AG04450 (cell line): ENCODE data around the gene RIPK4. TPM values are rescaled to one million over a fixed set of nuclear protein-coding genes. Genes with fewer than 3 reads are reported as not detected.

ENCODE experiments used
- CTCF ChIA-PET: fragments of 300-600, 350-600 bp; formaldehyde crosslinking; extraction: SDS; loops from one replicate; lab custom pipeline; 2022; ENCODE audit warnings: antibody characterized with exemption, inconsistent platforms; lab: Charles Lee
- POLR2A ChIA-PET: fragments of 350-600 bp; formaldehyde crosslinking; extraction: SDS; loops from one replicate; lab custom pipeline; 2021; ENCODE audit warnings: antibody characterized with exemption, inconsistent platforms; lab: Yijun Ruan, JAX
- DNase-seq: peaks from one replicate; pipeline ENCODE4 v3.0.0-alpha.2; 2011; ENCODE audit warnings: low read depth, low spot score
- H3K27ac ChIP-seq: one replicate; pipeline ENCODE4 v1.5.1; 2012; ENCODE audit warnings: low read depth, low read length, control low read depth
- H3K27me3 ChIP-seq: one replicate; pipeline ENCODE4 v1.6.0; 2012; ENCODE audit warnings: low read length; ENCODE audit not compliant: control insufficient read depth, insufficient read depth
- H3K4me3 ChIP-seq: 2 replicates; pipeline ENCODE4 v1.5.1; 2011; ENCODE audit warnings: mild to moderate bottlenecking, low read depth, low read length, control low read depth
- H3K9me3 ChIP-seq: 2 replicates; pipeline ENCODE4 v1.5.1; 2012; ENCODE audit warnings: low read length; ENCODE audit not compliant: control insufficient read depth, insufficient read depth
- CTCF ChIP-seq: IDR thresholded peaks from 2 replicates; pipeline ENCODE4 v1.5.1; 2011; ENCODE audit warnings: low read depth, low read length, control low read depth, inconsistent platforms
- polyA plus RNA-seq: library from polyadenylated mRNA; depleted of rRNA; stranded (reverse); fragments of >200 nt; gene quantifications from 2 replicates; pipeline ENCODE4 v1.2.3, GENCODE V29; 2011

Gene RIPK4
- polyA plus RNA-seq, 1 experiment: not detected

GRCh38 chr21:41776778-41777177 lies 9.9 kb upstream of the RIPK4 start:
- no peak for TF ChIP-seq CTCF
- ChIA-PET POLR2A (no interaction called here), CTCF (interaction anchor here (1.0 to 6.1 kb wide), 5 partner anchors 15 to 493 kb away, joined by 3 to 76 read pairs (median 3); no protein-coding TSS in a partner anchor)
- no peak overlapping the region for H3K27ac ChIP-seq
- H3K4me3 ChIP-seq: no peak overlapping the region
- H3K9me3 ChIP-seq: no peaks in the 10 kb centered on the region
- DNase-seq: no peak
- H3K27me3 ChIP-seq: peaks cover 61% of the 10 kb centered on the region

- Histone ChIP-seq H3K9me3 (no peaks in the 10 kb centered on the region), H3K27ac (no peak overlapping the region), H3K4me3 (no peak overlapping the region), H3K27me3 (peaks cover 63% of the 10 kb centered on the region)
- CTCF ChIA-PET: interaction anchor here (0.6 to 6.1 kb wide), 2 partner anchors 164 to 641 kb away, joined by 3 to 76 read pairs; no protein-coding TSS in a partner anchor
- POLR2A ChIA-PET: no interaction called here
- TF ChIP-seq CTCF: no peak
- no peak for DNase-seq
Observed at GRCh38 chr21:41775149-41775472, 8.3 kb upstream of the RIPK4 start.

- no peak for DNase-seq
- Histone ChIP-seq H3K4me3 (no peak overlapping the region), H3K9me3 (no peaks in the 10 kb centered on the region), H3K27ac (no peak overlapping the region), H3K27me3 (peaks cover 64% of the 10 kb centered on the region)
- TF ChIP-seq CTCF: no peak
- CTCF ChIA-PET: interaction anchor here (0.6 to 6.1 kb wide), 2 partner anchors 163 to 640 kb away, joined by 3 to 76 read pairs; no protein-coding TSS in a partner anchor
- POLR2A ChIA-PET: no interaction called here
Observed at GRCh38 chr21:41774467-41775148, 7.8 kb upstream of the RIPK4 start.

GRCh38 chr21:41772351-41773080 lies 5.7 kb upstream of the RIPK4 start:
- Histone ChIP-seq H3K27ac (no peak overlapping the region), H3K9me3 (no peaks in the 10 kb centered on the region), H3K4me3 (no peak overlapping the region), H3K27me3 (peaks cover 71% of the 10 kb centered on the region)
- ChIA-PET POLR2A (no interaction called here), CTCF (interaction anchor here (0.5 to 2.0 kb wide), 3 partner anchors 8 to 160 kb away, joined by 3 to 8 read pairs (median 4); no protein-coding TSS in a partner anchor)
- DNase-seq: no peak
- TF ChIP-seq CTCF: no peak

GRCh38 chr21:41771625-41771945 lies 4.7 kb upstream of the RIPK4 start:
- no peak overlapping the region for H3K4me3 ChIP-seq
- POLR2A ChIA-PET: no interaction called here

More at GRCh38 chr21:41771625-41771945, 4.7 kb upstream of the RIPK4 start:
- H3K27ac ChIP-seq: no peak overlapping the region
- TF ChIP-seq CTCF: no peak
- H3K9me3 ChIP-seq: no peaks in the 10 kb centered on the region; the same call in 1 of the 2 replicates
- peaks cover 80% of the 10 kb centered on the region for H3K27me3 ChIP-seq
- CTCF ChIA-PET: interaction anchor here (0.7 to 2.0 kb wide), 2 partner anchors 45 to 159 kb away, joined by 4 to 8 read pairs; no protein-coding TSS in a partner anchor
- no peak for DNase-seq
